NOMO-1 treated with dmso at 0.1 percent for 144 hours (cell line): Measurements from ENCODE around the gene VPS29.
"Not testable (repeated sequence)": the region's sequence is repeated elsewhere in the genome, so short reads cannot be mapped to it uniquely, and the experiment has no call there.

Source experiments
- DNase-seq: peaks from one replicate; lab custom pipeline; 2025; ENCODE audit not compliant: unreplicated experiment; lab: John Stamatoyannopoulos, UW

Gene VPS29

GRCh38 chr12:110528277-110528839, 26.4 kb upstream of the VPS29 start:
- no peak for DNase-seq

- DNase-seq, result not testable (repeated sequence)
These were observed 19.2 kb upstream of the VPS29 start for GRCh38 chr12:110520876-110521712.

- not testable (repeated sequence) for DNase-seq
These were observed 16.1 kb upstream of the VPS29 start for GRCh38 chr12:110518014-110518413.

DNA sequence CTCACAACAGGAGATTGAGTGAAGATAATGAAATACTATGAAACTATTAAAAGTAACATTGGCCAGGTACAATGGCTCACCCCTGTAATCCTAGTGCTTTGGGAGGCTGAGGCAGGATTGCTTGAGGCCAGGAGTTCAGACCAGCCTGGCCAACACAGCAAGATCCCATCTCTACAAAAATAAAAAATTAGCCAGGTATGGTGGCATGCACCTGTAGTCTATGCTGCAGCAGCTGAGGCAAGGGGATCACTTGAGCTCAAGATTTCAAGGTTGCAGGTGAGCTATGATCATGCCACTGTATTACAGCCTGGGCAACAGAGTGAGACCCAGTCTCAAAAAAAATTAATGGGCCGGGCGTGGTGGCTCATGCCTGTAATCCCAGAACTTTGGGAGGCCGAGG, 15.1 kb upstream of the VPS29 start:
- DNase-seq, result no peak

GRCh38 chr12:110514363-110514762, 12.5 kb upstream of the VPS29 start:
- no peak for DNase-seq

GRCh38 chr12:110513842-110514241, 11.9 kb upstream of the VPS29 start:
- no peak for DNase-seq

DNA sequence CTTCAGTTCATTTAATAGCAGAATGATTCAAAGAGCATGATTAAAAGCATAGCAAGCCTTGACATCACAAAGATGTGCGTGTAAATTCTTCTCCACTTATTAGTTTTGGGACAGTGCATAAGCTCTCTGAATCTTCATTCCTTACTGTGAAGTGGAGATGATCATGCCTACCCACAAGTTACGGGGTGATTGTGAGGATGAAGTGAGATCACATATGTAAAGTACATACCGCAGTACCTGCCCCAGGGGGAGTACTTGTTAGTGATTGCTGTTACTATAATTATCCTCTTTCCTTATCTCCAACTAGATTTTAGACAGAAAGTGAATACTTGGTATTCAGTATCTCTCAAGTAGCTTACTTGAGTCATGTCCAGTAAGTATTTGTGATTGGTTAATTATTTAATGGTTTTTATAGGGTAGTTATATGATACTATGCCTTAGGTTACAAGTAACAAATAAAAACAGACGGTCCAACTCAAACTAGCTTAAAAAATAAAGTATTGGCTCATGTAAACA, 6.2 kb upstream of the VPS29 start:
- DNase-seq, result no peak

GRCh38 chr12:110505332-110505731, 3.4 kb upstream of the VPS29 start:
- DNase-seq, result no peak

DNA sequence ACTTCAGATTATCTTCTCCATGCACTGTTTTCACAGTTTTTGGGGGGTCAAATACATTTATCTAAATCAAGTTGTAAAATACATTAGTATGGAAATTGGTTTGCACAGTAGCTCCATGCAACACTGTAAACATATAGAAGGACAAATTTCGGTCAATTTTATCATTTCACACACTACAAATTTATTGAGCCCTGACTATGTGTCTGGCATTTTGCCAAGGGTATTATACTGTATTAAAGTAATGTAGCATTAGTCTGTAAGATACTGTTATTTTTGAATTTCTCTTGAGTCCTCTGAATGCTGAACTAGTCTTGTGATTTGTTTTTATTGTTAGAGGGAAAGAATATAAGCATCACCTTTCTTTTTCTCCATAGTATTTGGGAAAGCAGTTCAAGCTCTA, 1.5 kb upstream of the VPS29 start:
- DNase-seq, result no peak

DNA sequence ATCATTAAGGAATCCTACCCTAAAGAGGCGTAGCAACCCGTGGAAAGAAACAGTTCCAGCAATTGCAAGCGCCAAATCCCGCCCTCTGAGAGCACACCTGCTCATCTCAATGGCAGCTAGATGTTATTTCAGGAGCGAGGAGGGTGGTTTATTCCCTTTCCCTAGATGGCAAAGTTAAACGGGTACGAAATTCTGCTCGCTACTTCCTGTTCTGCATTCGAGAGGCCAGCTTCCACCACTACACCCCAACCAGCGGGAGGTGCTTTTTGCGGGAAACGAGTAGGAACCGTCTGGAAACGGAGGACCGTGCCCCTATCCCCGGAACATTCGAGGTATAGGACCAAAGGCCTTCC, 536 bp downstream of the VPS29 start:
- peak; percentile 66 for DNase-seq

- peak; percentile 53 for DNase-seq
These were observed 2.8 kb downstream of the VPS29 start for GRCh38 chr12:110498984-110499706.

DNA sequence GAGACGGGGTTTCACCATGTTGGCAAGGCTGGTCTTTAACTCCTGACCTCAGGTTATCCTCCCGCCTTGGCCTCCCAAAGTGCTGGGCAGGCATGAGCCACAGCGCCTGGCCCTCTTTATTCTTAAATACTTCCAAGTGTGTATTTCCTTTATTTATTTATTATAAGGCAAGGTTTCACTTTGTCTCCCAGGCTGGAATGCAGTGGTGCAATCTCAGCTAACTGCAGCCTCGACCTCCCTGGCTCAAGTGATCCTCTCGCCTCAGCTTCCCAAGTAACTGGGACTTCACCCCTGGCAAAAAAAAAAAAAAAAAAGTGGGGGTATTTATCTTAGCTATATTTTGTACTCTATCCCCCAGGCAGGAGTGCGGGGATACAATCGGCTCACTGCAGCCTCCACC, 26.5 kb downstream of the VPS29 start:
- DNase-seq, result no peak

DNA sequence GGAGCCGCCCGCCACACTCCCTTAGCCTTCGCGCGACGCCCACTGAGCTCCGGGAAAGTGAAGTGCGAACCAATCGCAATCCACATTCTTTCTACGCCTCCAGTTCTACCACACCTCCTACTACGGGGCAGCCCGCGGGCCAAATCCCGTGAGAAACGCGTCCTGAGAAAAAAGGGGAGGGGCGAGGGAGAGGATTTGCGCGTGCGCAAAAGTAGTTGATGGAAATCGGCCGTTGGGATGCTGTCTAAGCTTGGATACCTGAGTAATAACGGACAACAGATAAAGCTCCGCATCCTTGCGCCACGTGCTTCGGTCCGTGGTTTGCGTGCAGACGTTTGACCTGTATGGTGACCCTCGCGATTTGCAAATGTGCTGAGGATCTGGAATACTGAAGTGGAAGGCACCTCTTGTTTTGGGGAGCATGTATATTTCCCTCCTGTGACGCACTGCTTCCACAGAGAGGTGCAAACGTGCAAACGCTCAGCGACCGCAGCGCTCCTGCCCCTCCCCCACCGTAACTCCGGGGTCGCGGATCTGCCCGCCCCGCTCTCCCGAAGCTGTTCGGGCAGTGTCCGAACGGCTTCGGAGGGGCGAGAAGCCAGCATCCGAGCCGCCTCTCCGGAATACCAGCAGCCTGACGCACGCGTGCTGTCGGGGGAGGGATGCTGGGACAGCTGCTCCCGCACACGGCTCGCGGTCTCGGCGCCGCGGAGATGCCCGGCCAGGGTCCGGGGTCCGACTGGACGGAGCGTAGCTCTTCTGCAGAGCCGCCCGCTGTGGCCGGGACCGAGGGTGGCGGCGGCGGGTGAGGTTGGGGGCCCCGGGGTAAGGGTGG, 33.5 kb downstream of the VPS29 start, which contains the start of the genes FAM216A and GPN3:
Gene FAM216A, plus strand, starts transcription at position 632 of the 835 bp plus-strand sequence. Its CDS starts 31 bp downstream, at position 663.
Gene GPN3, minus strand, starts transcription at position 44 of the 835 bp plus-strand sequence. CDS start 54 bp downstream, outside the sequence.
- DNase-seq, result peak; percentile 99

GRCh38 chr12:110467847-110468213, 34.1 kb downstream of the VPS29 start:
- no peak for DNase-seq

DNA sequence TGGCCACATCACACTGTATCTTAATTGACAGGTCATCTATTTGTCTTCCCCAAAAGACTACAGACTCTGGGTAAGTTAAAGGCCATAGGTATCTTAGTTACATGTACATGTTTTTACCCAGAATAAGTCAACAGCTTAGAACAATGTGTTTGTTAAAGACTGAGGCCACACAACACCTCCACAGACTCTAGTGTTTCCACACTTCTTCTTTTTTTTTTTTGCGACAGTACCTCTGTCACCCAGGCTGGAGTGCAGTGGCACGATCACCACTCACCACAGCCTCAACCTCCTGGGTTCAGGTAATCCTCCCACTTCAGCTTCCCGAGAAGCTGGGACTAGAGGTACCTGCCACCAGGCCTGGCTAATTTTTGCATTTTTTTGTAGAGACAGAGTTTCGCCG, 35.1 kb downstream of the VPS29 start:
- DNase-seq, result no peak

DNA sequence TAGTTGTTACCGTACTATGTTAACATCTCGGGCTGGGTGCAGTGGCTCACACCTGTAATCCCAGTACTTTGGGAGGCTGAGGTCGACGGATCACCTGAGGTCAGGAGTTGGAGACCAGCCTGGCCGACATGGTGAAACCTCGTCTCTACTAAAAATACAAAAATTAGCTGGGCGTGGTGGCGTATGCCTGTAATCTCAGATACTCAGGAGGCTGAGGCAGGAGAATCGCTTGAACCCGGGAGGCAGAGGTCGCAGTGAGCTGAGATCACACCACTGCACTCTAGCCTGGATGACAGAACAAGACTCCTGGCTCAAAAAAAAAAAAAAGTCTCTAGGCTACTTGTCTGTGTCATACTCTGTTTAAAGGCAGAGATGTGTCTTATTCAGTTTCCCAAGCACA, 36.1 kb downstream of the VPS29 start:
- DNase-seq, result not testable (repeated sequence)

DNA sequence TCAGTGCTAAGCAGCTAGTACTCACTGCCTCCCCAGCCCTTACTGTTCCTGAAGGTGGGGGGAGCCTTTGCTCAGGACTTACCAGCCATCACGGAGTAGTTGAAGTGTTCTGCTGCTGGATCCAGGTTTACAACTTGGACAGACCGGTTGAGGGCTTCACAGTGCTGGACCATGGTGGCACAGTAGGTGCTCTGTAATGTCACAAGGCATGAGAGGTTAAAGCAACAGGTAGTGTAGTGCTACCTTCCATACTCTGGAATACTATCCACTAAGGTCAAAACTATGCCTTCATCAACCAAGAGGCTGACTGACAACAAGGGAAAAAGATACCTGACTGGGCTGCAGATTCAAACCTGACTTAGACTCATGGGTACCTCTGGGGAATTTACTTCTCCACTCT, 36.9 kb downstream of the VPS29 start:
- no peak for DNase-seq

DNA sequence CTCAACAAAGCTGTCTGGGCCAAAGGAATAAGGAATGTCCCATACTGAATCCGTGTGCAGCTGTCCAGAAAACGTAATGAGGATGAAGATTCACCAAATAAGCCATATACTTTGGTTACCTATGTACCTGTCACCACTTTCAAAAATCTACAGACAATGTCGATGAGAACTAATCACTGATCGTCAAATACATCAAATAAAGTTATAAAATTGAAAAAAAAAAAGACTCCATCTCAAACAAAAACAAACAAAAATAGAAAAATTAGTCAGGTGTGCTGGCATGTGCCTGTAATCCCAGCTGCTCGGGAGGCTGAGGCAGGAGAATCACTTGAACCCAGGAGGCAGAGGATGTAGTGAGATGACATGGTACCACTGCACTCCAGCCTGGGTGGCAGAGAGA, 40.7 kb downstream of the VPS29 start:
- DNase-seq, result not testable (repeated sequence)

DNA sequence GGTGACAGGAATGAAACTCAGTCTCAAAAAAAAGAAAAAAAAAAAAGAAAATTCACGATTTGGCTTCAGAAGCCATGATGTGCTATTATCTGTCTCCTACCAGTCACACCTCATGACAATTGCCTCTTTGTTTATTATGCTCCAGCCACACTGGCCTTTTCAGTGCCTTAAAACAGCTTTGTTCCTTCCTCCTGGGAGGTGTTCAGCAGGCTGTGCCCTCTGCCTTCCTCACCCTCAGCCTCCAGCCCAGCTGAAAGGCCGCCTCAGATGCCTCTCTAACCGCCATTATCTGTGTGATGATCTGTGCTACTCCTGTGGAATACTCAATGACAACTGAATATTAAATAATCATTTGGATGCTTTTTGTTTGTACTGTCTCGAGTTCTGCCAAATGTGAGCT, 43.2 kb downstream of the VPS29 start:
- DNase-seq, result no peak

- no peak for DNase-seq
These were observed 48.2 kb downstream of the VPS29 start for GRCh38 chr12:110453569-110454296.
